LNCAP (cell line): ENCODE measurements around the gene RPS6KA5.

Source experiments
- CTCF ChIP-seq: fragments of 450-650 bp; IDR thresholded peaks from 2 replicates; pipeline ENCODE4 v1.5.1; 2017; ENCODE audit warnings: mild to moderate bottlenecking

RPS6KA5 gene

DNA sequence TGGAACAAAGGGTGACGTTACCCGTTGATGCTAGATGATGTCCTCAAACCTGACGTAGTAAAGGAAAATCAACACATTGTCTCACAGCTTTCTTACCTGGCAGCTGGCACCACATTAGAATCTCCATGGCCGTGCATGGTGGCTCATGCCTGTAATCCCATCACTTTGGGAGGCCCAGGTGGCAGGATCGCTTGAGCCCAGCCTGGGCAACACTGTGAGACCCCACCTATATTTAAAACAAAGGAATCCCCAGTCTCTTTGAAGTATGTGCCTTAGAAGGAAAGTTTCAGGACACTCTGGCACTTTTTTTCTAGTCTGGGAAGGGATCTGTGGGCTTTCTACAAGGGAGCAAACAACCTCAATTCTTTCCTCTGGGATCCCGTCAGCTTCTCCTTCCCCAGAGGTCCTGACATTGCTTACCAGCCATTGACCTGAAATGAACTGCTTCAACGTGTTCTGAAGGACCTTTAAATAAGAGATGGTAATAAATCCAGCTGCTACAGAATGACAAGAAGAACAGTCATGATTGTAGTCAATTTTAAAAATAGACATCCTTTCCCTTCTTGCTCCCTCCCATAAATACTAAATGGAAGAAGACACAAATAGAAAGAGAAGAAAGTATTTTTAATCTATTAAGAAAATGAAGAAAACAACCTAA, 210.5 kb downstream of the RPS6KA5 start:
- no peak for TF ChIP-seq CTCF

DNA sequence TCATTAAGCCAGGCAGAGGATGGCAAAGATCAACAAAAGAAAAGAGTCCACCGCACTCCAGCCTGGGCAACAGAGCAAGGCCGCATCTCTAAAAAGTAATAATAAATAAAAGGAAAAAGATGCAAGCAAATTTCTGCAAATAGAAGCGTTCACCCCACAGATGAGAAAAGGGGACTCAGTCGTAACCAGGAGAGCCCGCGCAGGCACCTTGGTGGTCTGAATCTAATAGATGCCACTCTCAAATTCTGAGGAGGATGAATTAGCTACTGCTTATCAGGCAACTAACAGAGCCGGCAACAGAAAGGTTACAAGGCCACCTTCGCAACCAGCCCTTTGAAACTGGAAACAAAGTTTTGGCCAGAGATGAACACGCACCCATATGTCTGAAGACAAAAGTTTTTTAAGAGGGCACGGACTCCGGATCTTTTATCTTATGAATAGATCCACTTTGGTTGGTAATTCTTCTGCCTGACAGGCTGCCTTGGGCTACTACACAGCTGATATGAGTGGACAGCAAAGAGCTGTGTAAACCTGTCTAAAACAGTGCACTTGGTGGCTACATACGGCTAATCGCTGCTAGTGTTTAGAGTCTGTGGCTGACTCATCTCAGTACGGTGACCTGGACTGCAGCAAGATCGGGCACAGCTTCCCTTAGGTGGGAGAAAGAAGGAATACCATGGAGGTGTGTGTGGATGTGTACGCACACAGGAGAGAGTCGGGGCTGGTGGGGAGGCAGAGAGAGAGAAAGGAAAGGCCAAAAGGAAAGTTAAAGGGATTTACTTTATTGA, 211.3 kb downstream of the RPS6KA5 start:
- no peak for TF ChIP-seq CTCF

- no peak for TF ChIP-seq CTCF
Measured at GRCh38 chr14:90846511-90846910, 213.9 kb downstream of the RPS6KA5 start.

- no peak for TF ChIP-seq CTCF
Measured at GRCh38 chr14:90844321-90844720, 216.1 kb downstream of the RPS6KA5 start.

GRCh38 chr14:90842726-90843125, 217.7 kb downstream of the RPS6KA5 start:
- no peak for TF ChIP-seq CTCF

GRCh38 chr14:90839889-90840266, 220.6 kb downstream of the RPS6KA5 start:
- no peak for TF ChIP-seq CTCF

GRCh38 chr14:90839024-90839888, 221.2 kb downstream of the RPS6KA5 start:
- no peak for TF ChIP-seq CTCF
